GM10266 (cell line): ENCODE data around the gene PHF21B.
A peak's percentile ranks its signal among the peaks of the same experiment; 100 is the strongest.

ENCODE experiments used
- DNase-seq: peaks from one replicate; pipeline ENCODE4 v3.0.0; 2012; ENCODE audit errors: extremely low spot score
- CTCF ChIP-seq: IDR thresholded peaks from 2 replicates; pipeline ENCODE4 v1.5.1; 2012; ENCODE audit warnings: mild to moderate bottlenecking, low read depth; ENCODE audit not compliant: control insufficient read depth, insufficient read depth; ENCODE audit errors: missing control alignments

PHF21B gene

GRCh38 chr22:44992166-44992565 is 17.6 kb downstream of the PHF21B start:
- no peak for TF ChIP-seq CTCF
- no peak for DNase-seq

GRCh38 chr22:44991218-44991617 is 18.6 kb downstream of the PHF21B start:
- DNase-seq: no peak
- no peak for TF ChIP-seq CTCF

GRCh38 chr22:44990810-44991209 is 19.0 kb downstream of the PHF21B start:
- DNase-seq: no peak
- TF ChIP-seq CTCF: no peak

- DNase-seq: no peak
These were observed 19.5 kb downstream of the PHF21B start for GRCh38 chr22:44990328-44990727.

GRCh38 chr22:44988671-44989070 is 21.1 kb downstream of the PHF21B start:
- TF ChIP-seq CTCF: peak; percentile 8
- DNase-seq: no peak

More at GRCh38 chr22:44990328-44990727, 19.5 kb downstream of the PHF21B start:
- no peak for TF ChIP-seq CTCF

GRCh38 chr22:44986926-44987325 is 22.9 kb downstream of the PHF21B start:
- TF ChIP-seq CTCF: no peak
- no peak for DNase-seq

- TF ChIP-seq CTCF: no peak
- no peak for DNase-seq
These were observed 23.8 kb downstream of the PHF21B start for GRCh38 chr22:44985906-44986527.
